Neural progenitor cell (in vitro differentiated cells): Measurements from ENCODE around the gene QSOX1. TPM values are rescaled to one million over a fixed set of nuclear protein-coding genes. Genes with fewer than 3 reads are reported as not detected.

Experiments used
- DNase-seq: peaks from one replicate; pipeline ENCODE4 v3.0.0-alpha.2; 2016; ENCODE audit warnings: low spot score
- H2AFZ ChIP-seq: fragments of 200-600 bp; sonication (generic); replicated peaks from 2 replicates; pipeline ENCODE4 v1.6.1; 2016; ENCODE audit warnings: antibody characterized with exemption
- H3F3A ChIP-seq: fragments of 200-600 bp; sonication (generic); 2 replicates; pipeline ENCODE4 v1.6.1; 2016; ENCODE audit warnings: antibody characterized with exemption, low read depth
- H3K27ac ChIP-seq: fragments of 200-600 bp; sonication (generic); 2 replicates; pipeline ENCODE4 v1.5.1; 2016; ENCODE audit warnings: mild to moderate bottlenecking
- H3K27me3 ChIP-seq: fragments of 200-600 bp; sonication (generic); 2 replicates; pipeline ENCODE4 v1.6.1; 2016; ENCODE audit warnings: mild to moderate bottlenecking, moderate library complexity
- H3K36me3 ChIP-seq: fragments of 200-600 bp; sonication (generic); 2 replicates; pipeline ENCODE4 v1.5.1; 2016
- H3K4me1 ChIP-seq: fragments of 200-600 bp; sonication (generic); 2 replicates; pipeline ENCODE4 v1.6.1; 2016; ENCODE audit warnings: mixed run types
- H3K4me2 ChIP-seq: fragments of 200-600 bp; sonication (generic); 2 replicates; pipeline ENCODE4 v1.6.1; 2016
- H3K4me3 ChIP-seq: fragments of 200-600 bp; sonication (generic); 2 replicates; pipeline ENCODE4 v1.5.1; 2016
- H3K79me2 ChIP-seq: fragments of 200-600 bp; sonication (generic); 2 replicates; pipeline ENCODE4 v1.6.1; 2016; ENCODE audit warnings: low read depth
- H3K9ac ChIP-seq: fragments of 200-600 bp; sonication (generic); 2 replicates; pipeline ENCODE4 v1.6.1; 2016
- H3K9me3 ChIP-seq: fragments of 200-600 bp; sonication (generic); 2 replicates; pipeline ENCODE4 v1.5.1; 2016; ENCODE audit warnings: low read depth
- H4K20me1 ChIP-seq: fragments of 200-600 bp; sonication (generic); 2 replicates; pipeline ENCODE4 v1.6.1; 2016; ENCODE audit warnings: low read depth
- H3K27ac Mint-ChIP-seq: 3 replicates; pipeline ENCODE4 v1.8.0; 2021; ENCODE audit warnings: mixed read lengths
- H3K27me3 Mint-ChIP-seq: 2 replicates; pipeline ENCODE4 v1.8.0; 2022; ENCODE audit warnings: low read depth, mild to moderate bottlenecking, inconsistent platforms, moderate library complexity, mixed read lengths; ENCODE audit not compliant: insufficient read depth
- H3K36me3 Mint-ChIP-seq: 3 replicates; pipeline ENCODE4 v1.8.0; 2021; ENCODE audit warnings: mixed read lengths
- H3K4me1 Mint-ChIP-seq: 3 replicates; pipeline ENCODE4 v1.8.0; 2021; ENCODE audit warnings: mixed read lengths
- H3K4me3 Mint-ChIP-seq: 3 replicates; pipeline ENCODE4 v1.8.0; 2021; ENCODE audit warnings: mild to moderate bottlenecking, moderate library complexity, mixed read lengths
- H3K9me3 Mint-ChIP-seq: 3 replicates; pipeline ENCODE4 v1.8.0; 2020; ENCODE audit warnings: mixed read lengths
- CTCF ChIP-seq: fragments of 200-600 bp; sonication (generic); IDR thresholded peaks from 2 replicates; pipeline ENCODE4 v1.5.1; 2017; ENCODE audit warnings: antibody characterized with exemption, mild to moderate bottlenecking
- EZH2 ChIP-seq: fragments of 200-600 bp; sonication (generic); IDR thresholded peaks from 2 replicates; pipeline ENCODE4 v1.6.1; 2017; ENCODE audit warnings: antibody characterized with exemption, mild to moderate bottlenecking, moderate library complexity
- EZH2phosphoT487 ChIP-seq: fragments of 200-600 bp; sonication (generic); IDR thresholded peaks from 2 replicates; pipeline ENCODE4 v1.6.1; 2017; ENCODE audit warnings: antibody characterized with exemption
- total RNA-seq: library from RNA; depleted of rRNA; stranded (reverse); fragments of >200 nt; gene quantifications from 2 replicates; pipeline ENCODE4 v1.2.3, GENCODE V29; 2015; ENCODE audit warnings: low replicate concordance

QSOX1 gene
- total RNA-seq, 1 donor from 2014 or later = 13.6 TPM

- Mint-ChIP-seq H3K36me3 (peaks cover under 1% of the 10 kb centered on the region), H3K4me1 (peaks cover 4% of the 10 kb centered on the region), H3K27ac (no peak overlapping the region), H3K4me3 (no peak overlapping the region), H3K27me3 (peaks cover 7% of the 10 kb centered on the region), H3K9me3 (no peaks in the 10 kb centered on the region)
- Histone ChIP-seq H3F3A (peaks cover 14% of the 10 kb centered on the region), H3K79me2 (peaks cover 8% of the 10 kb centered on the region), H3K4me1 (peaks cover 13% of the 10 kb centered on the region), H3K9ac (no peak overlapping the region), H3K36me3 (no peaks in the 10 kb centered on the region), H3K27ac (no peak overlapping the region), H4K20me1 (peaks cover 11% of the 10 kb centered on the region), H3K27me3 (no peaks in the 10 kb centered on the region), H2AFZ (no peak overlapping the region), H3K4me2 (no peak overlapping the region), H3K9me3 (no peaks in the 10 kb centered on the region), H3K4me3 (no peak overlapping the region)
- no peak for DNase-seq
- TF ChIP-seq CTCF (no peak), EZH2 (no peak), EZH2phosphoT487 (no peak)
Measured at GRCh38 chr1:180163041-180163440, 8.4 kb downstream of the QSOX1 start.

- Histone ChIP-seq H3K4me2 (no peak overlapping the region), H4K20me1 (peaks cover 21% of the 10 kb centered on the region), H3F3A (peaks cover 14% of the 10 kb centered on the region), H3K4me3 (no peak overlapping the region), H2AFZ (no peak overlapping the region), H3K9ac (no peak overlapping the region), H3K79me2 (peaks cover 8% of the 10 kb centered on the region), H3K9me3 (no peaks in the 10 kb centered on the region), H3K27ac (no peak overlapping the region), H3K36me3 (no peaks in the 10 kb centered on the region), H3K27me3 (no peaks in the 10 kb centered on the region), H3K4me1 (peaks cover 13% of the 10 kb centered on the region)
- Mint-ChIP-seq H3K27me3 (peaks cover 15% of the 10 kb centered on the region), H3K36me3 (no peaks in the 10 kb centered on the region), H3K27ac (no peak overlapping the region), H3K9me3 (no peaks in the 10 kb centered on the region), H3K4me1 (peaks cover 4% of the 10 kb centered on the region), H3K4me3 (no peak overlapping the region)
- TF ChIP-seq EZH2phosphoT487 = no peak
- TF ChIP-seq EZH2 = no peak
- TF ChIP-seq CTCF = no peak
- DNase-seq = no peak
Measured at GRCh38 chr1:180165096-180165495, 10.4 kb downstream of the QSOX1 start.

GRCh38 chr1:180165509-180166435 is 11.1 kb downstream of the QSOX1 start:
- Mint-ChIP-seq H3K4me1 (peaks cover 4% of the 10 kb centered on the region), H3K27me3 (peaks cover 15% of the 10 kb centered on the region), H3K9me3 (no peaks in the 10 kb centered on the region), H3K27ac (no peak overlapping the region), H3K4me3 (no peak overlapping the region), H3K36me3 (no peaks in the 10 kb centered on the region)
- peaks cover 13% of the 10 kb centered on the region for H3K4me1 ChIP-seq
- no peak overlapping the region for H3K4me2 ChIP-seq
- no peaks in the 10 kb centered on the region for H3K9me3 ChIP-seq
- H3K27me3 ChIP-seq = no peaks in the 10 kb centered on the region
- H3K36me3 ChIP-seq = no peaks in the 10 kb centered on the region
- H3F3A ChIP-seq = peaks cover 14% of the 10 kb centered on the region
- H3K79me2 ChIP-seq = peaks cover 8% of the 10 kb centered on the region
- no peak overlapping the region for H3K4me3 ChIP-seq
- H3K9ac ChIP-seq = no peak overlapping the region
- H3K27ac ChIP-seq = no peak overlapping the region
- DNase-seq = no peak
- TF ChIP-seq EZH2 (no peak), CTCF (no peak), EZH2phosphoT487 (no peak)
- peaks cover 21% of the 10 kb centered on the region for H4K20me1 ChIP-seq
- no peak overlapping the region for H2AFZ ChIP-seq
